H1 (cell line): ENCODE results near the gene SGK1.

Experiments used
- CTCF ChIP-seq, 3 experiments: IDR thresholded peaks; 1 replicate in 2 of 3; 2 replicates in 1 of 3; pipeline versions ENCODE4 v1.5.1 to v1.6.1; 2011; ENCODE audit warnings: low read length in 3 of 3, mild to moderate bottlenecking in 3 of 3, inconsistent platforms in 2 of 3, low read depth in 1 of 3, moderate library complexity in 1 of 3; ENCODE audit not compliant: insufficient read depth in 1 of 3; ENCODE audit errors: control extremely low read depth in 1 of 3
- EGR1 ChIP-seq: IDR thresholded peaks from 2 replicates; pipeline ENCODE4 v1.6.1; 2011; ENCODE audit warnings: low read depth, low read length, borderline replicate concordance
- EZH2 ChIP-seq: fragments of 200-600 bp; sonication (generic); IDR thresholded peaks from 2 replicates; pipeline ENCODE4 v1.7.1; 2012; ENCODE audit warnings: low read depth, mild to moderate bottlenecking, moderate library complexity, low read length, inconsistent platforms; ENCODE audit not compliant: severe bottlenecking
- POLR2A ChIP-seq, 2 experiments: IDR thresholded peaks; 1 replicate in 1 of 2; 2 replicates in 1 of 2; pipeline ENCODE4 v1.6.1; 2011; ENCODE audit warnings: low read depth in 2 of 2, low read length in 2 of 2, mild to moderate bottlenecking in 2 of 2; ENCODE audit errors: control extremely low read depth in 1 of 2
- RFX5 ChIP-seq: IDR thresholded peaks from 2 replicates; pipeline ENCODE4 v1.6.1; 2011; ENCODE audit warnings: low read depth, low read length, improper control_type of control experiment, borderline replicate concordance
- SIX5 ChIP-seq: IDR thresholded peaks from 2 replicates; pipeline ENCODE4 v1.6.1; 2011; ENCODE audit warnings: mild to moderate bottlenecking, low read depth, low read length
- USF2 ChIP-seq: IDR thresholded peaks from 2 replicates; pipeline ENCODE4 v1.6.1; 2011; ENCODE audit warnings: low read length, improper control_type of control experiment

GRCh38 chr6:134169871-134170486 lies 147.9 kb downstream of the SGK1 start:
- no peak for TF ChIP-seq CTCF (IDR thresholded peaks at IDR 0.05; ENCODE audit: control extremely low read depth in 1 of 3, insufficient read depth in 1 of 3, low read depth in 1 of 3, low read length in 3 of 3)
- no peak for TF ChIP-seq SIX5
- TF ChIP-seq RFX5 = no peak
- no peak for TF ChIP-seq EZH2
- TF ChIP-seq POLR2A (IDR thresholded peaks at IDR 0.05; ENCODE audit: control extremely low read depth in 1 of 2, low read depth in 2 of 2, low read length in 2 of 2) = no peak
- TF ChIP-seq EGR1 = no peak
- no peak for TF ChIP-seq USF2
